DOHH2 (cell line): ENCODE measurements around the gene CLK3.

Source experiments
- H3F3A ChIP-seq: fragments of 200-600 bp; sonication (generic), shearing (Covaris generic); 2 replicates; pipeline ENCODE4 v1.6.0; 2016; ENCODE audit warnings: antibody characterized with exemption, mild to moderate bottlenecking; ENCODE audit not compliant: control insufficient read depth, insufficient read depth
- H3K27ac ChIP-seq: fragments of 200-600 bp; sonication (generic); 2 replicates; pipeline ENCODE4 v1.5.1; 2014; ENCODE audit warnings: low read depth, mild to moderate bottlenecking, low read length, moderate library complexity
- H3K27me3 ChIP-seq: fragments of 200-600 bp; sonication (generic); 2 replicates; pipeline ENCODE4 v1.6.1; 2014; ENCODE audit warnings: mild to moderate bottlenecking, low read length, mixed read lengths; ENCODE audit not compliant: control insufficient read depth
- H3K36me3 ChIP-seq: fragments of 200-600 bp; sonication (generic); 2 replicates; pipeline ENCODE4 v1.6.1; 2014; ENCODE audit warnings: mild to moderate bottlenecking, low read length, moderate library complexity, mixed read lengths; ENCODE audit not compliant: control insufficient read depth
- H3K4me1 ChIP-seq: fragments of 200-600 bp; sonication (generic); 2 replicates; pipeline ENCODE4 v1.6.1; 2014; ENCODE audit warnings: mild to moderate bottlenecking, low read length, mixed read lengths; ENCODE audit not compliant: control insufficient read depth
- H3K4me2 ChIP-seq: fragments of 200-600 bp; sonication (generic); 2 replicates; pipeline ENCODE4 v1.6.0; 2014; ENCODE audit warnings: mild to moderate bottlenecking, low read length, moderate library complexity
- H3K4me3 ChIP-seq: fragments of 200-600 bp; sonication (generic); 2 replicates; pipeline ENCODE4 v1.5.1; 2014; ENCODE audit warnings: mild to moderate bottlenecking, low read length, mixed read lengths
- H3K79me2 ChIP-seq: fragments of 200-600 bp; sonication (generic); 2 replicates; pipeline ENCODE4 v1.6.1; 2014; ENCODE audit warnings: mild to moderate bottlenecking, low read length, mixed read lengths; ENCODE audit not compliant: control insufficient read depth
- H3K9me2 ChIP-seq: fragments of 200-600 bp; sonication (generic); replicated peaks from 2 replicates; pipeline ENCODE4 v1.6.1; 2014; ENCODE audit warnings: mild to moderate bottlenecking, low read length, mixed read lengths; ENCODE audit not compliant: control insufficient read depth
- H3K9me3 ChIP-seq: fragments of 200-600 bp; sonication (generic); 2 replicates; pipeline ENCODE4 v1.6.1; 2014; ENCODE audit warnings: antibody characterized with exemption, low read length, mixed read lengths; ENCODE audit not compliant: control insufficient read depth, insufficient read depth
- H4K20me1 ChIP-seq: fragments of 200-600 bp; sonication (generic); 2 replicates; pipeline ENCODE4 v1.6.0; 2014; ENCODE audit warnings: low read depth, mild to moderate bottlenecking, antibody characterized with exemption, low read length, moderate library complexity; ENCODE audit not compliant: control insufficient read depth, insufficient read depth
- EZH2phosphoT487 ChIP-seq: fragments of 200-600 bp; sonication (generic); IDR thresholded peaks from 2 replicates; pipeline ENCODE4 v1.6.1; 2017; ENCODE audit warnings: borderline replicate concordance, mild to moderate bottlenecking, antibody characterized with exemption, low read length, moderate library complexity, mixed read lengths
- TF ChIP-seq, protein P1 (sequence below): fragments of 200-600 bp; sonication (generic); IDR thresholded peaks from one replicate; pipeline ENCODE4 v1.5.1; 2014; ENCODE audit warnings: antibody characterized with exemption, mild to moderate bottlenecking, low read depth, low read length; ENCODE audit not compliant: poor library complexity, severe bottlenecking

The CLK3 gene

DNA sequence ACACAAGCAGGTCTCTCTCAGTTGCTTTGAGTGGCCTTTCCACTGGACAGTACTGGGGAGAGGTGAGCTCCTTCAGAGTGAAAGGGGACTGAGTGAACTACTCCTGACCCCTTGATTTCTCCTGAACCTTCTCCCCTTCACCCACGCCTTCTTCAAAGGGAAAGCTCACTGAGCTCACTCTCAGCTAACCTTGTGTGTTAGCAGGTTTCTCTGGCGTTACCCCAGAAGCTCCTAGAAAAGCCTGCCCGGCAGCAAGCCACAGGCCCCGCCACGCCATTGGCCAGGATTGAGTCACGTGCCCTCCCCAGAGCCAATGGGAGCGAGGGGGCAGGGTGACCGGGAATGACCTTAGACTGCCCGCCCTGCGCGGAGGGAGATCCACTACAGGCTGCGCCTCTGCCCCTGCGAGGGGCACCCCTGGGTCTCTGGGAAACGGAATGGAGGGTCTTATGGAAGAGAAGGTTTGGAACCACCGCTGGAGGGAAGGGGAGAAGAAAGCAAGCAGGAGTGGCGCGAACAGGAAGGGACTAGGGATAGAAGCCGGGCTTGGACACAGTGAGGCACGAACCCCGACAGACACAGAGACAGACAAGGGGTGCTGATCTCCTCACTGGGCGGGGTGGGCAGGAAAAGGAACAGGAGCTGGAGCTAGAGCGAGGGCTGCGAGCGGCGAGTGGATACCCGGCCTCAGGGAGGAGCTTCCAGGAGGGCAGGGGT is 17.4 kb upstream of the CLK3 start:
- Histone ChIP-seq H3K27me3 (no peaks in the 10 kb centered on the region), H4K20me1 (no peaks in the 10 kb centered on the region), H3K4me1 (peaks cover 13% of the 10 kb centered on the region), H3K4me3 (peak overlapping the region; percentile 69), H3K4me2 (peak overlapping the region; percentile 75), H3K9me2 (no peaks in the 10 kb centered on the region), H3K27ac (no peak overlapping the region), H3K9me3 (no peaks in the 10 kb centered on the region), H3K79me2 (no peaks in the 10 kb centered on the region), H3K36me3 (no peaks in the 10 kb centered on the region), H3F3A (no peaks in the 10 kb centered on the region)
- TF ChIP-seq, protein P1, sequence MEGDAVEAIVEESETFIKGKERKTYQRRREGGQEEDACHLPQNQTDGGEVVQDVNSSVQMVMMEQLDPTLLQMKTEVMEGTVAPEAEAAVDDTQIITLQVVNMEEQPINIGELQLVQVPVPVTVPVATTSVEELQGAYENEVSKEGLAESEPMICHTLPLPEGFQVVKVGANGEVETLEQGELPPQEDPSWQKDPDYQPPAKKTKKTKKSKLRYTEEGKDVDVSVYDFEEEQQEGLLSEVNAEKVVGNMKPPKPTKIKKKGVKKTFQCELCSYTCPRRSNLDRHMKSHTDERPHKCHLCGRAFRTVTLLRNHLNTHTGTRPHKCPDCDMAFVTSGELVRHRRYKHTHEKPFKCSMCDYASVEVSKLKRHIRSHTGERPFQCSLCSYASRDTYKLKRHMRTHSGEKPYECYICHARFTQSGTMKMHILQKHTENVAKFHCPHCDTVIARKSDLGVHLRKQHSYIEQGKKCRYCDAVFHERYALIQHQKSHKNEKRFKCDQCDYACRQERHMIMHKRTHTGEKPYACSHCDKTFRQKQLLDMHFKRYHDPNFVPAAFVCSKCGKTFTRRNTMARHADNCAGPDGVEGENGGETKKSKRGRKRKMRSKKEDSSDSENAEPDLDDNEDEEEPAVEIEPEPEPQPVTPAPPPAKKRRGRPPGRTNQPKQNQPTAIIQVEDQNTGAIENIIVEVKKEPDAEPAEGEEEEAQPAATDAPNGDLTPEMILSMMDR = no peak
- TF ChIP-seq EZH2phosphoT487 = no peak

DNA sequence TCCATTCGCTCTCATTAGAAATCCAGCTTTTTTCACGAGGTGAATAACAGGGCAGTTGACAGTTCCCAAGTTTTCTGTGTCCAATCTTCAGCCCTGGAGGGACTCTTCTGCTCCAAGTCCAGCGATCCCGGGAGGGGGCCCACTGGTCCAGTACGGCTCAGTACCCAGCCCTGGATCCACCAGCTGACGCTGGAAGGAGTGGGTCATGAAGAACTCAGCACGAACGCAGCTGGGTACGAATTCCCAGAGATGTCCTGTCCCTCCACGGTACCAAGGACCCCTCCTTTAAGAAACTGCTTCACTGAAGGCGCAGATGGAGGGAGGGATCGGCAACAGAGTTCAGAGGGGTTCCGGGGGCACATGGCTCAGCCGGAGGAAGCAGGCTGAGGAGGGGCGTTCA is 16.5 kb upstream of the CLK3 start:
- Histone ChIP-seq H3K27me3 (no peaks in the 10 kb centered on the region), H4K20me1 (no peaks in the 10 kb centered on the region), H3K79me2 (no peaks in the 10 kb centered on the region), H3K4me3 (no peak overlapping the region), H3K36me3 (no peaks in the 10 kb centered on the region), H3K4me2 (peak overlapping the region; percentile 75; the same call in 1 of the 2 replicates), H3K4me1 (peaks cover 13% of the 10 kb centered on the region), H3K9me2 (no peaks in the 10 kb centered on the region), H3K9me3 (no peaks in the 10 kb centered on the region), H3F3A (no peaks in the 10 kb centered on the region), H3K27ac (no peak overlapping the region)
- no peak for TF ChIP-seq EZH2phosphoT487
- TF ChIP-seq, protein P1 = no peak

DNA sequence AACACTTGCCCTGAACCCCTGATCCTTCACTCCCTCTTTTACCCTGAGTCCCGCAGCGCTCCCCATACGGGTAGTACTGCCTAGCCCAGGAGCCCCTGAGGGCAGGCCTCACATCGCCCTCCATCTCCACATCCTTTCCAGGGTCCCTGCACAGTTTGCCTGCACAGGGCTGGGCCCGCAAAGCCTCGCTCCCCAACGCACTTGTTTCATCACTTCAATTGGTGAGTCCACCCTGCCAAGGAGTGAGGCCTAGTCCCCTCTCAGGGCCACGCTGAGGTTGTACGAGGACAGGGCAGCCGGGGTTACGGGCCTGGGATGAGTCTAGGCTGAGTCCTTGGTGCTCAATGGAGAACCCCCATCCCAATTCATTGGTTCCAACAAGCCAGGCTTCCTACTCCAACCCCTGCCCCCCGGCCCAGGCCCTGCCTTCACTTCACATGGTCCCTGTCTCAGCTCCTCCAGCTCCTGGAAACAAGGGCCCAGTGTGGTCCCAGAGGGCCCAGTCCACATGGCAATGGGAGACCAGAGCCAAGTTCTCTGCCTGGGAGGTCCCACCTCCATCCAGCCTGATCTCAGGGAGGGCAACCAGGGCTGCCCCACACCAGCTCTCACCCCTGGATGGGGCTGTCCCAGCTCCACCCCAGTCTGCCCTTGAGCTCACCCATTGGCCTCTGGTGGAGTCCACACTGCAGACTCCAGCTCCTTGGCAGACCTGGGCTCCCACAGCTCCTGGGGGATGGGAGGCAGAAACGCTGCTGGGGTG is 12.4 kb upstream of the CLK3 start:
- Histone ChIP-seq H3K27me3 (peaks cover 2% of the 10 kb centered on the region; the same call in 1 of the 2 replicates), H3K9me2 (no peaks in the 10 kb centered on the region), H4K20me1 (no peaks in the 10 kb centered on the region), H3K4me3 (no peak overlapping the region), H3K36me3 (no peaks in the 10 kb centered on the region), H3K79me2 (no peaks in the 10 kb centered on the region), H3K9me3 (no peaks in the 10 kb centered on the region), H3K27ac (no peak overlapping the region), H3K4me2 (no peak overlapping the region), H3F3A (no peaks in the 10 kb centered on the region), H3K4me1 (peaks cover 8% of the 10 kb centered on the region)
- TF ChIP-seq, protein P1 = no peak
- no peak for TF ChIP-seq EZH2phosphoT487
